SIG-M5 treated with dmso at 0.1 percent for 504 hours (cell line): Measurements from ENCODE around the gene ATF7IP2.
"Not testable (repeated sequence)": the region's sequence is repeated elsewhere in the genome, so short reads cannot be mapped to it uniquely, and the experiment has no call there.

Source experiments
- DNase-seq: peaks from one replicate; lab custom pipeline; 2025; ENCODE audit not compliant: unreplicated experiment; lab: John Stamatoyannopoulos, UW

Gene ATF7IP2

GRCh38 chr16:10385725-10386516 lies at the start of gene ATF7IP2:
Gene ATF7IP2, plus strand, starts transcription at chr16:10386061. Its CDS starts 44,560 bp downstream, at chr16:10430621.
- DNase-seq = peak; percentile 85

- DNase-seq = no peak
Measured at GRCh38 chr16:10338426-10338825, 47.4 kb upstream of the ATF7IP2 start.

DNA sequence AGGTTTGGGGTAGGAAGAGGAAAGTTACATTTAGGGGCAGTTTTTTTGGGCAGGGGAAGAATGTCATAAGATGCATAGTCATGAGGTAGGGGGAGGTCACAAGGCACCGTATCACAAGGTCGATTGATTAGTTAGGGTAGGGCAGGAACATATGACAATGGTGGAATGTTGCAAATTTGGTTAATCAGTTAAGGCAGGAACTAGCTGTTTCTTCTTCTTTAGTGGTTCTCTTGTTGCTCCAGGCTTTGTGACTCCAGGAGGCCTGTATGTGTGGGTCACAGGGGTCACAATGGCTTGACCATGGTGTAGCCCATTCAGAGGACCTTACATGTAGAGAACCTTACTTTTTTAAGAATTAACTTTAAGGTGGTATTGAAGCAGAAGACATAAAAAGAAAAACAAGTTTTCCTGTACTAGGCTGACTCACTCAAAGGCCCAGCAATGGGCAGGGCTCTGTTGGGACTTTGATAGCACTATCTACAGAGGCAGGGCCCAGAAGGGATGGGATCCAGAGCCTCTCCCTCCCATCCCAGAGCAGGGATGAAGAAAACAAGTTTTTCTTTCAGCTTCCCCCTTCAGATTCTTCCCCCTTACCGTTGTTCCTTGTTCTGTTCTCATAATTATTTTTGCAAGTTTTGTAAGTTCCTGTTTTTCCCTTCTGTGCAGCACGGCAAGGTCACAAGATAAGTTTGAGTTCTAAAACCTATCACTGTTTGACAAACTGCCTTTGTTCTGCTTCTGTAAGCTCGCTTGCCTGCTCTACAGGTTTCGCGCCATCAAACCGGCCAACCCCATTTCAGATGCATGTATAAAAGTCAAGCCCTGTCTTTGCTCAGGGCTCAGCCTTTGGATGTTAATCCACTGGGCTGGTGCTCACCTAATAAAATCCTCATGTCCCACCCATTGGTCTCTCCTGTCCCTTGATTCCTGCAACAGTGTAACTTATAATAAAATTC lies 45.8 kb upstream of the ATF7IP2 start:
- DNase-seq = peak; percentile 85

DNA sequence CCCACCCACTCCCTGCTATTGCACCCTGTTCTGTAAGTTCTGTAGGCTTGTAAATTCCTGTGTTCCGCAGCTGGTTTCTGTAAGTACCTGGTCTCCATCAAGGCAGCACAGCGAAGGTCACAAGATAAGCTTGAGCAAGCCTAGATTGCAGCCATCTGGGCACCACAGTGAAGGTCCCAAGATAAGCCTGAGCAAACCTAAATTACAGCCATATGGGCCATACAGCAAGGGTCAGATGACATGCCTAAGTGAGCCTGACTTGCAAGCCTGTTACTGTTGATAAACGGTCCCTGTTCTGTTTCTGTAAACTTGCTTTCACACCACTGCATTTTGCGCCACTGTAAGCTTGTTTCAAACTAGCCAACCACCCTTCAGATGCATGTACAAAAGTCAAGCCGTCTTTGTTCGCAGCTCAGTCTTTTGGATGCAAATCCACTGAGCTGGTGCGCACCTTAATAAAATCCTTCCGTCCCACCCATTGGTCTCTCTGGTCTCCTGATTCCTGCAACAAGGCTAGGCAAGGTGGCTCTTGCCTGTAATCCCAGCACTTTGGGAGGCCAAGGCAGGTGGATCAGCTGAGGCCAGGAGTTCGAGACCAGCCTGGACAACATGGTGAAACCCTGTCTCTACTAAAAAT lies 42.6 kb upstream of the ATF7IP2 start:
- DNase-seq = no peak

GRCh38 chr16:10344699-10345098 lies 41.2 kb upstream of the ATF7IP2 start:
- DNase-seq = not testable (repeated sequence)

DNA sequence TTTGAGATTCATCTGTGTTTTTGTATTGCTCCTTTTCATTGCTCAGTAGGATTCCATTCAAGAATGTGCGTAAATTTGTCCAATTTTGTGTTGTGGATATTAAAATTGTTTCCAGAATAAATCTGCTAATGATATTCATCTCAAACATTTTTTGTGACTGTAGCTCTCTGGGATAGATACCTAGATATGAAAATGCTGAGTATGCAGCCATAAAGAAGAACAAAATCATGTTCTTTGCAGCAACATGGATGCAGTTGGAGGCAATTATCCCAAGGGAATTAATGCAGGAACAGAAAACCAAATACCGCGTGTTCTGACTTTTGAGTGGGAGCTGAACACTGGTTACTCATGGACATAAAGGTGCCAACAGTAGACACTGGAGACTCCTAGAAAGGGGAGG lies 40.2 kb upstream of the ATF7IP2 start:
- no peak for DNase-seq

- DNase-seq = no peak
Measured at GRCh38 chr16:10349851-10350250, 36.0 kb upstream of the ATF7IP2 start.

DNA sequence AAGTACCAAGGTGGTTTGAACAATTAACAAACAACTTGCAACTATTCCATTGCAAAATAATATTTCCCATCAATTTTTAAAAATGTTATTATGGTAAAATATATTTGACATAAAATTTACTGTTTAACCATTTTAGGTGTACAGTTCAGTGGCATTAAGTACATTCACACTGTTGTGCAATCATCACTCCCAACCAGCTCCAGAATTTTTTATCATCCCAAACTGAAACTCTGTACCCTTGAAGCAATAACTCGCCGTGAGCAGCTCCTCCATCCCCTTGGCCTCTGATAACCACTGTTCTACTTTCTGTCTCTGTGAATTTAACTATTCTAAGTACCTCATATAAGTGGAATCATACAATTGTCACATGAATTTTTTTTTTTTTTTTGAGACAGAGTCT lies 33.6 kb upstream of the ATF7IP2 start:
- no peak for DNase-seq

- no peak for DNase-seq
Measured at GRCh38 chr16:10355589-10355988, 30.3 kb upstream of the ATF7IP2 start.

DNA sequence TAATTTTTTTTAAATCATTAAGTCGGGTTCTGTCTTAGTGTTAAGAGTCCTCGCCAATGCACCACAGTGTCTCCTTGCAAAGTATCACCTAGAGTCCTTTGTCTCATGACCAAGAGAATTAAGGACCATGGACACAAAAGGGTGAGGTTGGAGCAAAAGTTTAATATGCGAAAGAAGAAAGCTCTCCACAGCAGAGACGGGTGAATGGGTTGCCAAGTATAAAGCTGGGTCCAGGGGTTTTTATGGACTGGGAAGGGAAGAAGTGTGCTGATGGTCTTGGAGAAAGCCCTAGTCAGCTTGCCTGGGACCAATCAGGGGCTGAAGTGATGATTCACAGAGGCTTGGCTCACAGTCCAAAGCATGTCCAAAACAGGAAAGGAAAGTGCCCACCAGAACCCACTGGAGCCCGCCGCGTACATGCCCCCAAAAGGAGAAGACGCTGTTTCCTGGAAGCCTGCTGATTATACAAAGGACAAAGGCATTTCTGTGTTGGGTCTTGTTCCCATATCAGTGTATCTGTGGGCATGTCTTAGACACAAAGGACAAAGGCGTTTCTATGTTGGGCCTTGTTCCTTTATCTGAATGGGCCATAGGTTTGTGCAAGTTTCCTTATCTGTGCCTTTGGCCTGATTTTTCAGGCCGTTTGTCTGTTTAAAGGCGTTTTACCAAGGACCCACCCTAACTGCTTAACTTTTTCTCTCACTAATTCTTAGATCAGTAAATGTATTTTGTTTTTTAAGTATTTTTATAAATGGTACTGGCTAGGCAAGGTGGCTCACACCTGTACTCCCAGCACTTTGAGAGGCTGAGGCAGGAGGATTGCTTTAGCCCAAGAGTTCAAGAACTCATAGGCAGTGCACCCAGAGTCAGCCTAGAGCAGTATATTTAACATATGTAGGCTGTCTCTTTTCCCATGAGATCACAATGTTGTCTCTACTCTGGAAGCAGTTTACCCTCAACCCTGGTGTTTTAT lies 28.7 kb upstream of the ATF7IP2 start:
- DNase-seq = no peak

GRCh38 chr16:10361747-10362076 lies 24.1 kb upstream of the ATF7IP2 start:
- DNase-seq = not testable (repeated sequence)

DNA sequence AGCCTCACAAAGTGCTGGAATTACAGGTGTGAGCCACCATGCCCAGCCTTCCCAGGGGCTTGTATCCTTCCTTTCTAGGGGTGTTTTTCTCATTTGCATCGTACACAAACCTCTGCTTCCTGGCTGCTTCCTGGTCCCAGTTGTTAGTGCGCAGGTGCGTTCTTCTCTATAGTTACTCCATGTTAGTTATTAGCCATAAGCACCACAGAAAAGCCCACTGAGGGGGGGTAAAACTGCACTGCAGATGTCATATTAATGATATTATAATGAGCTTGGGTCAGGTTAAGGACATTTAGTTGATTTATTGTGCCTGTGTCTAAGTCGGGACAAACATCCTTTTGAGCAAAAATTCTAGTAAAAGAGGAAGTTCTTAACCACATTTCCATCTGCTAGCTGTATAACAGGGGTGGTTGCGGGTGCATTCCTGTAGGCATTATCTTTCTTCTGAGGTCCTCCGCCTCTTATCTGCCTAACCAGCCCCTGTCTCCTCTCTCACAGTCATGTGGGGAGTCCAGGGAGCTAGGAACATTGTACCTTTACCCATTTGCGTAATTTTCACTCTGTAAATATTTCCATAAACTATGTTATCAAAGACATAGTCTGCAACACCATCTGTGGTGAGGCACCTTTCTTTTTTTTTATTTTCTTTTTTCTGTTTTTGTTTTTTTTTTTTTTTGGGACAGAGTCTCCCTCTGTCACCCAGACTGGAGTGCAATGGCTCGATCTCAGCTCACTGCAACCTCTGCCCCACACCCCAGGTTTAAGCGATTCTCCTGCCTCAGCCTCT lies 23.6 kb upstream of the ATF7IP2 start:
- DNase-seq = peak; percentile 78

- DNase-seq = not testable (repeated sequence)
Measured at GRCh38 chr16:10362864-10363197, 23.0 kb upstream of the ATF7IP2 start.

GRCh38 chr16:10366619-10367018 lies 19.2 kb upstream of the ATF7IP2 start:
- not testable (repeated sequence) for DNase-seq

DNA sequence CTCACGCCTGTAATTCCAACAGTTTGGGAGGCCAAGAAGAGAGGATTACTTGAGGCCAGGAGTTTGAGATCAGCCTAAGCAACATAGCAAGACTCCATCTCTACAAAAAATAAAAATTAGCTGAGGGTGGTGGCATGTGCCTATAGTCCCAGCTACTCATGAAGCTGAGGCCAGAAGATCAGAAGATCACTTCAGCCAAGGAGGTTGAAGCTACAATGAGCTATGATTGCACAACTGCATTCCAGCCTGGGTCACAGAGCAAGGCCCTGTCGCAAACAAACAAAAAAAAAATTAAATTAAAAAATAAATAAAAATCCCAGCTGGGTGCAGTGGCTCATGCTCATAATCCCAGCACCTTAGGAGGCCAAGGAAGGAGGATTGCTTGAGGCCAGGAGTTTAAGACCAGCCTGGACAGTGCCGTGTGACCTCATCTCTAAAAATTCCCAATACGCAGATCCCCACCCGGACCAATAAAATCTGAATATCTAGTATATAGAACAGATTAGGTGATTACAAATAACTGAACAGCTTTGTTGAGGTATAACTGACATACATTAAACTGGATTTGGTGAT lies 18.2 kb upstream of the ATF7IP2 start:
- no peak for DNase-seq

DNA sequence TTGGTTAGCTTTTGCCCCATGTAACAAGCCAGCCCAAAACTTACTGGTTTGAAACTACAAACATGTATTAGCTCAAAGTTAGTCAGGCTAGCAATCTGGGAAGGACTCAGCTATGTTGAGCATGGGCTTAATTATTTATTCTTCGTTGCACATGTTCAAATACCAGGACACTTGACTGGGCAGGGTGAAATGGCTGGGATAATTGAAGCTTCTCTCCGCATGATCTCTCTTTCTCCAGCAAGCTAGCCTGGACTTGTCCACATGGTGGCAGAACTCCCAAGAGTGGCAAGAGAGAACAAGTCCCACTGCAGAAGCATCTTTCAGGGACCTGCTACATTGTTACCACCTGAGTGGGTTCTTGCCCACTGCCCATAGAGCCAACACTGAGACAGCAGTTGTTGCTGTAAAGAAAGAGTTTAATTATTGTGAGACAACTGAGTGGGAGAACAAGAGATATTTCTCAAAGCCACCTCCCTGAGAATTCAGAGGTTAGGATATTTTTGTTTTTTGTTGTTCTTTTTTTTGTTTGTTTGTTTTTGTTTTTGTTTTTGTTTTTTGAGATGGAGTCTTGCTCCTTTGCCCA lies 16.8 kb upstream of the ATF7IP2 start:
- DNase-seq = peak; percentile 16

- no peak for DNase-seq
Measured at GRCh38 chr16:10370096-10370726, 15.7 kb upstream of the ATF7IP2 start.

DNA sequence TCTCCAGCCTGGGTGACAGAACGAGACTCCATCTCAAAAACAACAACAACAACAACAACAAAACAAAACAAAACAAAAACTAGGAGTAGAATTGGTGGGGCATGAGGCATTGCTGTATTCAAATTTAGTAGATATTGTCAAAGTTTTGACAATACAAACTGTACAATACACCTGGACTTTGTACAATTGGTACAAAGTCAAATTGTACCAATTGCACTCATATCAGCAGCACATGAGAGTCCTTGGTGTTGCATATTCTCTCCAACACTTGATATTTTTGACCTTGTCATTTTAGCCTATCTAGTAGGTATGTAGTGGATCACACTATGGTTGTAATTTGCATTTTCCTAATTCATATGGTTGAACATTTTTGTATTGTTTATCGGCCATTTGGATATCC lies 14.3 kb upstream of the ATF7IP2 start:
- no peak for DNase-seq

GRCh38 chr16:10373556-10373955 lies 12.3 kb upstream of the ATF7IP2 start:
- no peak for DNase-seq
